ENCODE measurements around the gene HDAC7.

The HDAC7 gene

GRCh38 chr12:47793015-47793681 lies 26.6 kb downstream of the HDAC7 start:
- no peak for TF ChIP-seq ZNF274 (IDR thresholded peaks at IDR 0.05; ENCODE audit: low read depth, low read length)
- no peak overlapping the region for H3K4me3 ChIP-seq (ENCODE audit: low read length)

- TF ChIP-seq ZNF274 (IDR thresholded peaks at IDR 0.05; ENCODE audit: low read depth, low read length), result no peak
- H3K4me3 ChIP-seq (ENCODE audit: low read length), result no peak overlapping the region
Observed at GRCh38 chr12:47791874-47792273, 27.8 kb downstream of the HDAC7 start.

GRCh38 chr12:47791351-47791746 lies 28.4 kb downstream of the HDAC7 start:
- H3K4me3 ChIP-seq (ENCODE audit: low read length), result no peak overlapping the region
- TF ChIP-seq ZNF274 (IDR thresholded peaks at IDR 0.05; ENCODE audit: low read depth, low read length), result no peak

- no peak for TF ChIP-seq ZNF274 (IDR thresholded peaks at IDR 0.05; ENCODE audit: low read depth, low read length)
- no peak overlapping the region for H3K4me3 ChIP-seq (ENCODE audit: low read length)
Observed at GRCh38 chr12:47790676-47791350, 28.9 kb downstream of the HDAC7 start.

- no peak overlapping the region for H3K4me3 ChIP-seq (ENCODE audit: low read length)
- TF ChIP-seq ZNF274 (IDR thresholded peaks at IDR 0.05; ENCODE audit: low read depth, low read length), result no peak
Observed at GRCh38 chr12:47789712-47790489, 29.8 kb downstream of the HDAC7 start.

- H3K4me3 ChIP-seq (ENCODE audit: low read length), result no peak overlapping the region
- TF ChIP-seq ZNF274 (IDR thresholded peaks at IDR 0.05; ENCODE audit: low read depth, low read length), result no peak
Observed at GRCh38 chr12:47789141-47789540, 30.6 kb downstream of the HDAC7 start.

- H3K4me3 ChIP-seq (ENCODE audit: low read length), result no peak overlapping the region
- no peak for TF ChIP-seq ZNF274 (IDR thresholded peaks at IDR 0.05; ENCODE audit: low read depth, low read length)
Observed at GRCh38 chr12:47787596-47788319, 31.9 kb downstream of the HDAC7 start.

- no peak overlapping the region for H3K4me3 ChIP-seq (ENCODE audit: low read length)
- TF ChIP-seq ZNF274 (IDR thresholded peaks at IDR 0.05; ENCODE audit: low read depth, low read length), result no peak
Observed at GRCh38 chr12:47786662-47787280, 32.9 kb downstream of the HDAC7 start.

GRCh38 chr12:47785887-47786661 lies 33.6 kb downstream of the HDAC7 start:
- no peak overlapping the region for H3K4me3 ChIP-seq (ENCODE audit: low read length)
- TF ChIP-seq ZNF274 (IDR thresholded peaks at IDR 0.05; ENCODE audit: low read depth, low read length), result no peak

GRCh38 chr12:47785036-47785886 lies 34.4 kb downstream of the HDAC7 start:
- no peak overlapping the region for H3K4me3 ChIP-seq (ENCODE audit: low read length)
- TF ChIP-seq ZNF274 (IDR thresholded peaks at IDR 0.05; ENCODE audit: low read depth, low read length), result no peak

GRCh38 chr12:47783821-47784819 lies 35.6 kb downstream of the HDAC7 start:
- H3K4me3 ChIP-seq (ENCODE audit: low read length), result no peak overlapping the region
- TF ChIP-seq ZNF274 (IDR thresholded peaks at IDR 0.05; ENCODE audit: low read depth, low read length), result no peak

Measured in GM08714 (cell line).